Effector memory CD4-positive, alpha-beta T cell (primary cell): ENCODE results near the gene CACNA1D.

Source experiments
- DNase-seq, 3 donors: peaks; one replicate each; pipeline ENCODE4 v3.0.0-alpha.2; 2020
- H3K27ac ChIP-seq: 2 replicates; pipeline ENCODE4 v1.7.0; 2013; ENCODE audit warnings: mild to moderate bottlenecking, low read length, moderate library complexity; ENCODE audit not compliant: insufficient read depth, poor library complexity, severe bottlenecking
- H3K27me3 ChIP-seq: replicated peaks from 2 replicates; pipeline ENCODE4 v1.7.0; 2013; ENCODE audit warnings: mild to moderate bottlenecking, low read length; ENCODE audit not compliant: insufficient read depth, control insufficient read depth, poor library complexity, severe bottlenecking
- H3K36me3 ChIP-seq: 2 replicates; pipeline ENCODE4 v1.7.0; 2013; ENCODE audit warnings: mild to moderate bottlenecking, low read length, moderate library complexity; ENCODE audit not compliant: control insufficient read depth, insufficient read depth
- H3K4me1 ChIP-seq: 2 replicates; pipeline ENCODE4 v1.7.0; 2013; ENCODE audit warnings: low read length, mild to moderate bottlenecking; ENCODE audit not compliant: control insufficient read depth, insufficient read depth, poor library complexity, severe bottlenecking
- H3K4me3 ChIP-seq: 2 replicates; pipeline ENCODE4 v1.7.0; 2013; ENCODE audit warnings: low read length, low read depth, mild to moderate bottlenecking; ENCODE audit not compliant: insufficient read depth, poor library complexity, severe bottlenecking
- H3K9me3 ChIP-seq: 2 replicates; pipeline ENCODE4 v1.7.0; 2013; ENCODE audit warnings: mild to moderate bottlenecking, low read length, moderate library complexity; ENCODE audit not compliant: control insufficient read depth

CACNA1D gene

DNA sequence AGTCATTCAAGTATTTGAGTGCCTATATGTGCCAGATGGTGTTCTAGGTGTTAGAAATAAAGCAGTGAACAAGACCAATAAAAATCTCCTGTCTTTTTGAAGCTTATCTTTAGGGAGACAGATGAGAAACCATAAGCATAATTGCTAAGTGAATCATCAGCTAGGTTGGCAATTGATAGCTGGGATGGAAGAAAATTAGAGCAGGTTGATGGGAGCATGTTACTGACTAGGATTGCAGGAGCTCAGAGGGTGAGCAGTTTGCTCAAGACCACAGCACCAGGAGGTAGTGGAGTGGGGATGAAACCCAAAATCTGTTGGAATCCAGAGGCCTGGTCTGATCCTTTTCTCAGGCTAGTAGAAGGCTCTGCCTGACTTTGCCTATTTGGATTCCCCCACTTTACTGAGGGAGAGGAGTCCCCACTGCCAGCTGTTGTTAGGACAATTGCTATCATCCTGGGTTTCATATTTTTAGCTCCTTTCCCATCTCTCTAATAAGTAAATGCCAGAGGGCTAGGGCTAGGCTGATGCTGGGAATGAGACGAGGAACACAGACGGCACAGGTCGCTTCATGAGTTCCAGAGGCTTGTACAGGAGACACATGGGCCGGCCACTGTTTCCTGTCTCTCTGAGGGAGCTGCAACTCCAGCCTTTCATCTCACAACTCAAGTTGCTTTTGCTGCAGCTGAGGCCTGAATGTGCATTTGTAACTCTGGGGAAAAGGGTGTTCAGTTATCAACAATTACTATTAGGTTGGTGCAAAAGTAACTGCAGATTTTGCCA lies 102.9 kb downstream of the CACNA1D start:
- Histone ChIP-seq H3K36me3 (no peaks in the 10 kb centered on the region), H3K27ac (no peak overlapping the region), H3K9me3 (no peaks in the 10 kb centered on the region), H3K4me3 (no peak overlapping the region), H3K4me1 (no peaks in the 10 kb centered on the region), H3K27me3 (no peaks in the 10 kb centered on the region)
- no peak for DNase-seq

DNA sequence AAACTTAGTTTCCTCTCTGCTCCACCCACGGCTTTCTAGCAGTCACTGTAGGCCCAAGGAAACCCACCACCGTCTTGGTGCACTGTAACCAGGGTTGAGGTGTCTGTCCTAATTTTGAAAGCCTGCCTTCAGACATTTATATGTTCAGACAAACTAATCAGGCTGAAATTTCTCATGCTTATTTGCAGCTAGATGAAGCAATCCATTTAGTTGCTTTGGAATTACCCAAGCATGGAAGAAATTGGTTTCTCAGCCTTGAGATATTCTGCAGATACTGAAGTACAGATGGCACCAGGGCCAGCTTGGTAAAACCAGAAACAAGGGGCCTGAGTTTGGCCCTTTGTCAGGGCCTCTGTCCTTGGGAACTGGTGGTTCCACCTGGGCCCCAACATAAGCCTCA lies 105.4 kb downstream of the CACNA1D start:
- H3K4me3 ChIP-seq: no peak overlapping the region
- H3K27ac ChIP-seq: no peak overlapping the region
- no peak for DNase-seq
- H3K27me3 ChIP-seq: no peaks in the 10 kb centered on the region
- no peaks in the 10 kb centered on the region for H3K9me3 ChIP-seq
- no peaks in the 10 kb centered on the region for H3K36me3 ChIP-seq
- H3K4me1 ChIP-seq: no peaks in the 10 kb centered on the region

- no peaks in the 10 kb centered on the region for H3K27me3 ChIP-seq
- DNase-seq: no peak
- H3K27ac ChIP-seq: no peak overlapping the region
- no peak overlapping the region for H3K4me3 ChIP-seq
- H3K9me3 ChIP-seq: no peaks in the 10 kb centered on the region
- no peaks in the 10 kb centered on the region for H3K36me3 ChIP-seq
- H3K4me1 ChIP-seq: no peaks in the 10 kb centered on the region
Measured at GRCh38 chr3:53602866-53603265, 108.5 kb downstream of the CACNA1D start.

GRCh38 chr3:53604232-53604631 lies 109.8 kb downstream of the CACNA1D start:
- H3K27me3 ChIP-seq: no peaks in the 10 kb centered on the region
- H3K9me3 ChIP-seq: no peaks in the 10 kb centered on the region
- H3K36me3 ChIP-seq: no peaks in the 10 kb centered on the region
- H3K27ac ChIP-seq: no peak overlapping the region
- H3K4me3 ChIP-seq: no peak overlapping the region
- H3K4me1 ChIP-seq: no peaks in the 10 kb centered on the region
- no peak for DNase-seq

- H3K27me3 ChIP-seq: no peaks in the 10 kb centered on the region
- no peak for DNase-seq
- H3K36me3 ChIP-seq: no peaks in the 10 kb centered on the region
- no peaks in the 10 kb centered on the region for H3K9me3 ChIP-seq
- no peaks in the 10 kb centered on the region for H3K4me1 ChIP-seq
- no peak overlapping the region for H3K4me3 ChIP-seq
- H3K27ac ChIP-seq: no peak overlapping the region
Measured at GRCh38 chr3:53606793-53607192, 112.4 kb downstream of the CACNA1D start.

GRCh38 chr3:53612508-53612907 lies 118.1 kb downstream of the CACNA1D start:
- H3K4me3 ChIP-seq: no peak overlapping the region
- no peak overlapping the region for H3K27ac ChIP-seq
- H3K36me3 ChIP-seq: no peaks in the 10 kb centered on the region
- DNase-seq: no peak
- H3K4me1 ChIP-seq: no peaks in the 10 kb centered on the region
- peaks cover 3% of the 10 kb centered on the region for H3K27me3 ChIP-seq
- no peaks in the 10 kb centered on the region for H3K9me3 ChIP-seq

DNA sequence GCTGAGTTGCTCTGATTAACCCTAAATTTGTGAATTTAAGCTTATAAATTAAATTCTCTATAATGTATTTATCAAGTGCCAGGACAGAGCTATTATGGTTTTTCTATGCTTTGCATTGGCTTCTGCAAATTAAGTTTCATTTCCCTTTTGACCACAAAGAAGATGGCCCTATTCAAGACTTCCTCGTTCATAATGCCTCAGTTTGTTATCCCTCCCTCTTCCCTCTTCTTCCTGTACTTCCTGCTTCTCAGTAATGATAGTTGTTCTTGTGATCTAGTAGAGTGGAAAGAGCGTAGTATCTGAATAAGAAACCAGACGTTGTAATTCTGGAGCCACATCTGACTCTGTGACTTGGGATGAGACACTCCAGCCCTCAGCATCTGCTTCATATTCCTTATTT lies 118.7 kb downstream of the CACNA1D start:
- H3K9me3 ChIP-seq: no peaks in the 10 kb centered on the region
- no peaks in the 10 kb centered on the region for H3K4me1 ChIP-seq
- no peak overlapping the region for H3K27ac ChIP-seq
- peaks cover 3% of the 10 kb centered on the region for H3K27me3 ChIP-seq
- no peak for DNase-seq
- no peaks in the 10 kb centered on the region for H3K36me3 ChIP-seq
- H3K4me3 ChIP-seq: no peak overlapping the region

DNA sequence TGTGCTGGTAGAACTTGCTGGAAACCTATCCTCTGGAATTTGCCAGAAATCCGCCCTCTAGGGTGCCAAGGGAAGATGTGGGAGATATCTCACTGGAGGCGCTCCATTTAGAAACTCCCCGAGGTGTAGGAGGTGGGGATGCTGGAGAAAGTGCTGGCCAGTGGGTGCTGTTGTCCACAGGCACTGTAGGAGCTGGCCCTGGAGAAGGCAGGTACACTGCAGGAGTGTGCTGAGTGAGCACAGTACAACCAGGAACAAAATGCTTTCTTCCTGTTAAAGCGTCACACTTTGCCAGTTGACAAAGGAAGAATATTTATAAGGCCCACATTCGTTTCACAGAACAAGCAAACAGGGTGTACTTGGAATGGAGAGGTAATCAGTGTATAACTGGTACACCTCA lies 119.9 kb downstream of the CACNA1D start:
- H3K36me3 ChIP-seq: no peaks in the 10 kb centered on the region
- no peak overlapping the region for H3K4me3 ChIP-seq
- no peaks in the 10 kb centered on the region for H3K9me3 ChIP-seq
- DNase-seq: no peak
- no peaks in the 10 kb centered on the region for H3K4me1 ChIP-seq
- peaks cover 3% of the 10 kb centered on the region for H3K27me3 ChIP-seq
- no peak overlapping the region for H3K27ac ChIP-seq

DNA sequence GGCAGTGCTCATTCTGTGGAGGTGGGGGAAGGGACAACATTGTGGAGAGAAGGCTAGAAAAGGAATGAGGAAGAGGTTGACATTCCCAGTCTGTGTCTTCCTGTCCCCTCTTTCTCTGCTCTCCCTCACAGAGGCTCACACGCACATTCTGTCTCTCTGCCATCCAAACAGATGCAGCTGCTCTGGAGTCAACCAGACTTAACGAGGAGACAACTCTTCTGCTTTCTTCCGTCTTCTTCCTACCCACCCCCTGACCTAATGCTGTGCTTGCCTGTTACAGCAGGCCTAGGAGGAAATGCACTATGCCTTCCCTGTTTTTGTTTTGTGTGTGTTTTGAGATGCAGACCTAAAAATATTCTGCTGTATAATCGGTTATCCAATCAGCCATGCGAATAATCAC lies 121.9 kb downstream of the CACNA1D start:
- DNase-seq: no peak
- Histone ChIP-seq H3K4me3 (no peak overlapping the region), H3K4me1 (no peaks in the 10 kb centered on the region), H3K27me3 (peaks cover 3% of the 10 kb centered on the region), H3K36me3 (no peaks in the 10 kb centered on the region), H3K27ac (no peak overlapping the region), H3K9me3 (no peaks in the 10 kb centered on the region)

DNA sequence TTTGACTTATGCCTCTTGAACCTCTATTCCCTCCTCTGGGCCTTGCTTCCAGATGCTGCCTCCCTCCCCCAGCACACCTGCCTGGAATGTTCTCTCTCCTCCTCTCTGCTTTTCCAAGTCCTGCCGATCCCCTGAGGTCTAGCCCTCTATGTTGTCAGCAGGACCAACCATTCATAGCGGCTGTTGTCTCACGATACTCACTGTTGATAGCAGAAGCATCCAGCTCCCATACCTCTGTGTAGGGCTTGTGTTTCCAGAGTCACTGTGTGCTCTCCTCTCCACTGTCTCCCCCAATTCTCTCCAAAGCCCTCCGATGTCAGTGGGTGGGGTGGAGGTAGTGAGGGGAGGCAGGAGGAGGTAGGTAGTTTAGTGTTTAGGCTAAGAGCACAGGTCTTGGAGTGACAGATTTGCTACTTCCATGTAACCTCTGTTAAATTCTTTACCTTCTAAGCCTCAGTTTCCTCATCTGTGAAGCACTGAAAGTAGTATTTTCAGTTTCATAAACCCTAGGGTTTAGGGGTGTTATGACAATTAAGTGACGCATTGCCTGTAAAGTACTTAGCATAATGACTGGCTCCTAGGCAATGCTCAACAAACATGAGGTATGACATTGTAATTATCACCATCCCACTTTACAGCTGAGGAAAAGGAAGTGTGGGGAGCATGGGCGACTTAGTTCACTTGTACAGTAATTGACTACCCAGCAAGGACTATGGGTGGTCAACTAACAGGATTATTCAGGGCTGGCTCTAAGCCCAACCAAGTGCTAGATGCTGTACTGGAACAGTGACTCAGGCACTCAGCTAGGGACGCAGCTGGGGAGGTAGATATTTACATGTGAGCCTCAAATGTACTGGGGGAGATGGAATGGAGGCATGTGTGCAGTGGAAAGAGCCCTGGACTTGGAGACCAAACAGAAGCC lies 122.8 kb downstream of the CACNA1D start:
- Histone ChIP-seq H3K4me3 (no peak overlapping the region), H3K36me3 (no peaks in the 10 kb centered on the region), H3K27me3 (peaks cover 3% of the 10 kb centered on the region), H3K4me1 (no peaks in the 10 kb centered on the region), H3K27ac (no peak overlapping the region), H3K9me3 (no peaks in the 10 kb centered on the region)
- DNase-seq: no peak
